ENCODE results near the gene IL31RA.

The IL31RA gene

GRCh38 chr5:55924744-55925143 is 73.6 kb downstream of the IL31RA start:
- Histone ChIP-seq H3K27ac (ENCODE audit: low read depth, low read length) (no peak overlapping the region), H3K4me3 (ENCODE audit: low read length) (no peak overlapping the region), H3F3A (ENCODE audit: control insufficient read depth, insufficient read depth) (no peaks in the 10 kb centered on the region), H3K79me2 (ENCODE audit: control insufficient read depth, low read length) (no peaks in the 10 kb centered on the region), H3K4me2 (ENCODE audit: low read length) (no peak overlapping the region), H3K36me3 (ENCODE audit: control insufficient read depth, low read length) (no peaks in the 10 kb centered on the region), H3K27me3 (ENCODE audit: control insufficient read depth, low read length) (peaks cover 3% of the 10 kb centered on the region), H4K20me1 (ENCODE audit: control insufficient read depth, insufficient read depth, low read depth, low read length) (no peaks in the 10 kb centered on the region), H3K9me3 (ENCODE audit: control insufficient read depth, insufficient read depth, low read length) (no peaks in the 10 kb centered on the region), H3K9me2 (replicated peaks; ENCODE audit: control insufficient read depth, low read length) (no peaks in the 10 kb centered on the region), H3K4me1 (ENCODE audit: control insufficient read depth, low read length) (peaks cover 12% of the 10 kb centered on the region)
- no peak for TF ChIP-seq EZH2phosphoT487 (IDR thresholded peaks at IDR 0.05; ENCODE audit: borderline replicate concordance, low read length)
- TF ChIP-seq, protein P1, sequence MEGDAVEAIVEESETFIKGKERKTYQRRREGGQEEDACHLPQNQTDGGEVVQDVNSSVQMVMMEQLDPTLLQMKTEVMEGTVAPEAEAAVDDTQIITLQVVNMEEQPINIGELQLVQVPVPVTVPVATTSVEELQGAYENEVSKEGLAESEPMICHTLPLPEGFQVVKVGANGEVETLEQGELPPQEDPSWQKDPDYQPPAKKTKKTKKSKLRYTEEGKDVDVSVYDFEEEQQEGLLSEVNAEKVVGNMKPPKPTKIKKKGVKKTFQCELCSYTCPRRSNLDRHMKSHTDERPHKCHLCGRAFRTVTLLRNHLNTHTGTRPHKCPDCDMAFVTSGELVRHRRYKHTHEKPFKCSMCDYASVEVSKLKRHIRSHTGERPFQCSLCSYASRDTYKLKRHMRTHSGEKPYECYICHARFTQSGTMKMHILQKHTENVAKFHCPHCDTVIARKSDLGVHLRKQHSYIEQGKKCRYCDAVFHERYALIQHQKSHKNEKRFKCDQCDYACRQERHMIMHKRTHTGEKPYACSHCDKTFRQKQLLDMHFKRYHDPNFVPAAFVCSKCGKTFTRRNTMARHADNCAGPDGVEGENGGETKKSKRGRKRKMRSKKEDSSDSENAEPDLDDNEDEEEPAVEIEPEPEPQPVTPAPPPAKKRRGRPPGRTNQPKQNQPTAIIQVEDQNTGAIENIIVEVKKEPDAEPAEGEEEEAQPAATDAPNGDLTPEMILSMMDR (IDR thresholded peaks at IDR 0.05; ENCODE audit: low read depth, low read length, poor library complexity, severe bottlenecking), result no peak

GRCh38 chr5:55925181-55925580 is 74.0 kb downstream of the IL31RA start:
- H3K9me2 ChIP-seq (replicated peaks; ENCODE audit: control insufficient read depth, low read length), result no peaks in the 10 kb centered on the region
- no peak overlapping the region for H3K4me2 ChIP-seq (ENCODE audit: low read length)
- no peaks in the 10 kb centered on the region for H3K79me2 ChIP-seq (ENCODE audit: control insufficient read depth, low read length)
- no peaks in the 10 kb centered on the region for H4K20me1 ChIP-seq (ENCODE audit: control insufficient read depth, insufficient read depth, low read depth, low read length)
- H3K27me3 ChIP-seq (ENCODE audit: control insufficient read depth, low read length), result peaks cover 3% of the 10 kb centered on the region
- TF ChIP-seq, protein P1 (IDR thresholded peaks at IDR 0.05; ENCODE audit: low read depth, low read length, poor library complexity, severe bottlenecking), result no peak
- no peak for TF ChIP-seq EZH2phosphoT487 (IDR thresholded peaks at IDR 0.05; ENCODE audit: borderline replicate concordance, low read length)
- peaks cover 9% of the 10 kb centered on the region for H3K4me1 ChIP-seq (ENCODE audit: control insufficient read depth, low read length)
- H3K9me3 ChIP-seq (ENCODE audit: control insufficient read depth, insufficient read depth, low read length), result no peaks in the 10 kb centered on the region
- no peak overlapping the region for H3K27ac ChIP-seq (ENCODE audit: low read depth, low read length)
- H3K4me3 ChIP-seq (ENCODE audit: low read length), result no peak overlapping the region
- H3K36me3 ChIP-seq (ENCODE audit: control insufficient read depth, low read length), result no peaks in the 10 kb centered on the region
- no peaks in the 10 kb centered on the region for H3F3A ChIP-seq (ENCODE audit: control insufficient read depth, insufficient read depth)

GRCh38 chr5:55925712-55926111 is 74.6 kb downstream of the IL31RA start:
- no peaks in the 10 kb centered on the region for H4K20me1 ChIP-seq (ENCODE audit: control insufficient read depth, insufficient read depth, low read depth, low read length)
- TF ChIP-seq EZH2phosphoT487 (IDR thresholded peaks at IDR 0.05; ENCODE audit: borderline replicate concordance, low read length), result no peak
- TF ChIP-seq, protein P1 (IDR thresholded peaks at IDR 0.05; ENCODE audit: low read depth, low read length, poor library complexity, severe bottlenecking), result no peak
- no peak overlapping the region for H3K4me3 ChIP-seq (ENCODE audit: low read length)
- H3K27ac ChIP-seq (ENCODE audit: low read depth, low read length), result no peak overlapping the region
- peaks cover 9% of the 10 kb centered on the region for H3K4me1 ChIP-seq (ENCODE audit: control insufficient read depth, low read length)
- no peaks in the 10 kb centered on the region for H3F3A ChIP-seq (ENCODE audit: control insufficient read depth, insufficient read depth)
- H3K27me3 ChIP-seq (ENCODE audit: control insufficient read depth, low read length), result peaks cover 3% of the 10 kb centered on the region
- H3K9me3 ChIP-seq (ENCODE audit: control insufficient read depth, insufficient read depth, low read length), result no peaks in the 10 kb centered on the region
- H3K4me2 ChIP-seq (ENCODE audit: low read length), result no peak overlapping the region
- no peaks in the 10 kb centered on the region for H3K79me2 ChIP-seq (ENCODE audit: control insufficient read depth, low read length)
- no peaks in the 10 kb centered on the region for H3K9me2 ChIP-seq (replicated peaks; ENCODE audit: control insufficient read depth, low read length)
- no peaks in the 10 kb centered on the region for H3K36me3 ChIP-seq (ENCODE audit: control insufficient read depth, low read length)

DNA sequence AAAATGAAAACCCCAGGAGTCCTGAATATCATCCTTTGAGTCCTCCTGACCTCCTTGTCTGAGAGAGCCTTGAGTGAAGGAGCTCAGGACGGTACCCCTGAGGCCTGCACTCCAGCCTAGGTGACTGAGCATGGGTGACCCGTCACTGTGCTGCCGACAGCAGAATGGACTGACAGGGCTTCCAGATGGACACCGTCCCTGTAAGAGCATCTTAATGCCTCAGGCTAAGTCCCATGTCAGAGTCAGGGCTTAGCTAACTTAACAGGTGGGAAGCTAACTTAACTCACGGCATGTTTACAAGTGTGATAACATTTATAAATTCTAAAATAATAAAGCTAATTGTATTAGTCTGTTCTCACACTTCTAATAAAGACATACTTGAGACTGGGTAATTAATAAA is 75.3 kb downstream of the IL31RA start:
- Histone ChIP-seq H3F3A (ENCODE audit: control insufficient read depth, insufficient read depth) (no peaks in the 10 kb centered on the region), H3K9me3 (ENCODE audit: control insufficient read depth, insufficient read depth, low read length) (no peaks in the 10 kb centered on the region), H3K27ac (ENCODE audit: low read depth, low read length) (no peak overlapping the region), H3K4me3 (ENCODE audit: low read length) (no peak overlapping the region), H3K79me2 (ENCODE audit: control insufficient read depth, low read length) (no peaks in the 10 kb centered on the region), H4K20me1 (ENCODE audit: control insufficient read depth, insufficient read depth, low read depth, low read length) (no peaks in the 10 kb centered on the region), H3K4me2 (ENCODE audit: low read length) (no peak overlapping the region), H3K4me1 (ENCODE audit: control insufficient read depth, low read length) (peaks cover 9% of the 10 kb centered on the region), H3K9me2 (replicated peaks; ENCODE audit: control insufficient read depth, low read length) (no peaks in the 10 kb centered on the region), H3K27me3 (ENCODE audit: control insufficient read depth, low read length) (peaks cover 3% of the 10 kb centered on the region), H3K36me3 (ENCODE audit: control insufficient read depth, low read length) (no peaks in the 10 kb centered on the region)
- TF ChIP-seq, protein P1 (IDR thresholded peaks at IDR 0.05; ENCODE audit: low read depth, low read length, poor library complexity, severe bottlenecking), result no peak
- no peak for TF ChIP-seq EZH2phosphoT487 (IDR thresholded peaks at IDR 0.05; ENCODE audit: borderline replicate concordance, low read length)
